GM19035 (cell line): Measurements from ENCODE around the gene SREBF2.
"Not testable (repeated sequence)": the region's sequence is repeated elsewhere in the genome, so short reads cannot be mapped to it uniquely, and the experiment has no call there.

ENCODE experiments used
- ATAC-seq: cut with Tn5 transposase; IDR thresholded peaks from one replicate; pipeline ENCODE4 v1.9.1; 2021; ENCODE audit not compliant: unreplicated experiment

SREBF2 gene

GRCh38 chr22:41841085-41841712 lies 8.3 kb downstream of the SREBF2 start:
- ATAC-seq: no peak

DNA sequence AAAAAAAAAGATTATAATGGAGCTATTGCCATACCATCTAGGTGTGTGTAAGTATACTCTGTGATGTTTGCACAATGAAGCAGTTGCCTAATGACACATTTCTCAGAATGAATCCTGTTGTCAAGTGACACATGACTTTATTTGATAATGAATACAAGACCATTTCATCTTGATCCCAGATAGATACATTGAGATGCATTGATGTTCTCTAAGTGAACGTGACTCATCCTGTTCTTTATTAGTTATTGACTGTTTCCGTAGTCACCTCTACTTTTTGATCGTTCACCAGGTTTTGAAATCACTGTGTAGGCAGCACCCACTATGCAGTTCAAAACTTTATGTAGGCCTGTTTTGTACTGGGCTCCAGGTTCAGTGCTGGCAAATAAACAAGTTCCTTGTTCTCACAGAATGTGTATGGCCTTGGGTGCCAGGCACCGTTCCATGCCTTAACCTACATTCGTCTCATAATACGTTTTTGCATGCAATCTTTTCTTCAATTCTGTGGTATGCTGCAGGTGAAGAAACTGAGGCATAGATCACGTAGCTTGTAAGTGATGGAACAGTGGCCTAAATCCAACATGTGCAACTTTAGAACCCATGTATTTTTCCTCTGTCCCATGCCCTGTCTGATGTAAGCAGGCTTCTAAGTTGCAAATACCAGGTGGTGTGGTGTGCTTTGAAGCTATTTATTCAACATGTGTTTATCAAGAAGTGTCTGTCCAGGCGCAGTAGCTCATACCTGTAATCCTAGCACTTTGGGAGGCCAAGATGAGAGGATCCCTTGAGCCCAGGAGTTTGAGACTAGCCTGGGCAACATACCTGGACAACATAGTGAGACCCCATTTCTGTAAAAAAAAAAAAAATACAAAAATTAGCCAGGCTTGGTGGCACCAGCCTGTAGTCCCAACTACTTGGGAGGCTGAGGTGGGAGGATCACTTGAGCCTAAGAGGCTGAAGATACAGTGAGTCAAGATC lies 10.4 kb downstream of the SREBF2 start:
- no peak for ATAC-seq

DNA sequence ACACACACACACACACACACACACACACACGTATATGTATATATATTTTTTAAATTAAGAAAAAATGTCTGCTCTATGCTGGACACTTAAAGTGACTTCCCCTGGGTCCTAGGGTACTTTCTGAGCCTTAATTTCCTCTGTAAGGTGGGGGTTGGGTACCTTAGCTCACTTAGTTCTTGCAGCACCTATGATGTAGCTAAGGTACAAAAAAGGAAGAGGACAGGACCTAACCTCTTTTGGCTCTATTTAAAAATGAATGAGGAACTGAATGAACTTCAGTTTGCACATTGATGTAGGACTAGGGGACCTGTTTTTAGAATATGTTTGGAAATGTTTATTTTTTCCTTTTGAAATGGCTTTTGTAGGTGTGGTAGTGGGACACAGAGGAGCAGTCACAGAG lies 11.1 kb downstream of the SREBF2 start:
- ATAC-seq: no peak

DNA sequence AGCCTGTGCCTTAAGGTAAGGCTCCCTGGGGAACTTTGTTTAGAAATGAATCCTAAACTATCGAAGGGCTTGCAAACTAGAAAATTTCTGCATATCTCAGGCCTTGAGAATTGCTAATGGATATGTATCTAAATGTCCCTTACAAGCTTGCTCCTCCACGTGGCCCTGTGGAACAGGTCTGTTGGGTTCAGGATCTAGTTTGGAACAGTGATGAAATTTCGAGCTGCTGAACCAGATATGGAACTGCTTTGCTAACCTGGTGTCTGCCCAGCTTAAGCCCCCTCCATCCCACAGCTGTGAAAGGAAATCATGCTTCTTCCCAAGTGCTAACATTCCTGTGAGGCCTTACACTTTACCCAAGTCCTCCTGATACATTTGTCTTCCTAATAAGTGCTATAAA lies 11.6 kb downstream of the SREBF2 start:
- ATAC-seq: no peak

GRCh38 chr22:41845380-41846267 lies 12.7 kb downstream of the SREBF2 start:
- no peak for ATAC-seq

GRCh38 chr22:41846268-41846987 lies 13.5 kb downstream of the SREBF2 start:
- ATAC-seq: no peak

- no peak for ATAC-seq
These were observed 14.4 kb downstream of the SREBF2 start for GRCh38 chr22:41847300-41847699.

- ATAC-seq: no peak
These were observed 15.6 kb downstream of the SREBF2 start for GRCh38 chr22:41848468-41848867.

DNA sequence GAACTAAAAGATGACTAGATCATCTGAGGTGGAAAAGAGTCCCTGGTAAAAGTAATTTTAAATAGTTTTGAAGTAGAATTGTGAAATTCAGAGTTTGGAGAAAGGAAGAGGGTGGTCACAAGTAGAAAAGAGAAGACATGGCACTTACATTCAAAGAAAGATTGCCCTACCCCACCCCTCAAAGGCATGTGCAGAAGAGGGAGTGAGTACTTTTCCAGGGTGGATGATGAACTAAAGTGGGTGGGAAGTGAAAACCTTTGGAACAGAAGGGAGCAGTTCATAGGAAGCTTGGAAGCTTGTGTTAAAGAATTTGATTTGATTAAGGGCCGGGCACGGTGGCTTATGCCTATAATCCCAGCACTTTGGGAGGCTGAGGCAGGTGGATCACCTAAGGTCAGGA lies 23.6 kb downstream of the SREBF2 start:
- no peak for ATAC-seq

GRCh38 chr22:41857155-41857859 lies 24.4 kb downstream of the SREBF2 start:
- ATAC-seq: no peak

DNA sequence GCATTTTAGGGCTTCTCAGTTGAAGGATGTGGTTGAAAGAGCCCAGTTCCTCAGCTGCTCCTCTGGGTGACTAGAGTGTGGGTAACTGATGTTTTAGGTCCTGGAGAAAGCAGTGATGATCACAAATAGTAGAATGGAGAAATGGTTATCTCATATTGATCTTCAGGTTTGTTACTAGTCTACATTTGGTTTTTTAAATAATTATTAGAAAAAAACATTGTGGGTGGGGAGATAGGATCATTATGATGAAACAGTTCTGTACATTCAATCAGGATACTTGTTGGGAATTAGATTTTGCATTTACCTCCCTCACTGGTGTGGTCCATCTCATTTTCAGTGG lies 24.9 kb downstream of the SREBF2 start:
- ATAC-seq: no peak

- ATAC-seq: peak; percentile 48
These were observed 29.2 kb downstream of the SREBF2 start for GRCh38 chr22:41862160-41862529.

- ATAC-seq: peak; percentile 59
These were observed 29.8 kb downstream of the SREBF2 start for GRCh38 chr22:41862530-41863266.

DNA sequence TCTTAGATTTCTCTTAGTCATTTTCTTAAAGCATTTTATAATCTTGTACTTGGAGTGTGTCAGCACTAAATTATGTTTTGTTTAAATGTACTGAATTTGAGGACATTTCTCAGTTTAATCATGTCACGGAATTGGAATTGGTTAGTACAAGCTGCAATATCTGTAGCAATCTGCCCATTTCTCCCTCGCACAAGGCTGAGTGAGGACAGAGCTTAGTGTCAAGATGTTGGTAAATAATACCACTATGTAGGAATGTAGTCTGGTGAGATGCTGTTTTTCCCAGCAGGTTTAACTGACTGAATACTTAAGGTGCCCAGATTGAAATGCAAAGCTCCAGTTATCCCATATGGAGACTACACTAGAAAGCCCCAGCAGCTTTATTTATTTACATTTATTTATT lies 30.6 kb downstream of the SREBF2 start:
- no peak for ATAC-seq

DNA sequence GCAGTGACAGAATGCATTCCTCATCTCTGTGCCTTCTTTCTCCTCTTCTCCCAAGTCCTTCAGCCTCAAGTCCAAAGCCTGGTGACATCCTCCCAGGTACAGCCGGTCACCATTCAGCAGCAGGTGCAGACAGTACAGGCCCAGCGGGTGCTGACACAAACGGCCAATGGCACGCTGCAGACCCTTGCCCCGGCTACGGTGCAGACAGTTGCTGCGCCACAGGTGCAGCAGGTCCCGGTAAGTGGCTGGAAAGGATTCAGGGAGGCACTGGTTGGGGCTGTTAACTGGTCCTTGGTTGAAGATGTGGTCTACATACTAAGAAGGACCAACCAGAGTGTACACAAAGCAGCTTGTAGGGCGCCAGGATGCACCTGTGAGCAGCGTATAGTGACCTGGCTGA lies 35.7 kb downstream of the SREBF2 start:
- no peak for ATAC-seq

GRCh38 chr22:41870081-41870480 lies 37.2 kb downstream of the SREBF2 start:
- not testable (repeated sequence) for ATAC-seq

GRCh38 chr22:41870786-41871185 lies 37.9 kb downstream of the SREBF2 start:
- no peak for ATAC-seq

DNA sequence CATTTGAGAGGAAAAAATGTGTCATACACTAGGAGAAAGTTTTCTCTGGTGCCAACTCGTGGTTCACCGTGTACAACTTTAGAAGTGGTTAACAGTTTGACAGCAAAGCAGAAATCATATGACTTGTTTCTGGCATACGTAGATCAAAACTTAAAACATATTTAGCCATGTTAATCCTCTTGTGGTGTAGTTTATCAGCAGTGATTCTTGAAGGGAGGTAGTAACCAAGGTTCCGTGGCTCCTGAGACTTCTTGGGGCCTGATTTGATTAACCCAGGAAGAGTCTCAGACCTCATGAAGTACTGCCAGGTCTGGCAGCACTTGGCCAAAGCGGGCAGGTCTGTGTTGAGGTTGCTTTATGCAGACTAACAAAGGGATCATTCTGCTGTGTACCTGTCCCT lies 40.5 kb downstream of the SREBF2 start:
- ATAC-seq: no peak

- no peak for ATAC-seq
These were observed 41.2 kb downstream of the SREBF2 start for GRCh38 chr22:41874090-41874489.
